Neural cell (in vitro differentiated cells): ENCODE results near the gene GAB2. TPM values are rescaled to one million over a fixed set of nuclear protein-coding genes. Genes with fewer than 3 reads are reported as not detected.
"Not testable (repeated sequence)": the region's sequence is repeated elsewhere in the genome, so short reads cannot be mapped to it uniquely, and the experiment has no call there.

Experiments used
- H2AFZ ChIP-seq: fragments of 200-600, 300-800 bp; sonication (generic), shearing (Covaris generic); 2 replicates; pipeline ENCODE4 v1.6.0; 2014; ENCODE audit warnings: low read depth, mild to moderate bottlenecking, antibody characterized with exemption, low read length, moderate library complexity
- H3F3A ChIP-seq: fragments of 200-600 bp; shearing (Covaris generic); 2 replicates; pipeline ENCODE4 v1.6.1; 2016; ENCODE audit warnings: mild to moderate bottlenecking, moderate library complexity, mixed read lengths, antibody characterized with exemption, low read length; ENCODE audit not compliant: insufficient read depth, poor library complexity, severe bottlenecking
- H3K27ac ChIP-seq: fragments of 200-600, 300-800 bp; sonication (generic), shearing (Covaris generic); 2 replicates; pipeline ENCODE4 v1.5.1; 2014; ENCODE audit warnings: mild to moderate bottlenecking, low read length, moderate library complexity
- H3K27me3 ChIP-seq: fragments of 300-800, 200-600 bp; sonication (generic), shearing (Covaris generic); 2 replicates; pipeline ENCODE4 v1.6.0; 2014; ENCODE audit warnings: mild to moderate bottlenecking, low read depth, low read length, moderate library complexity; ENCODE audit not compliant: insufficient read depth
- H3K36me3 ChIP-seq: fragments of 300-800, 200-600 bp; sonication (generic), shearing (Covaris generic); 2 replicates; pipeline ENCODE4 v1.5.1; 2014; ENCODE audit warnings: mild to moderate bottlenecking, antibody characterized with exemption, low read length, moderate library complexity; ENCODE audit not compliant: insufficient read depth
- H3K4me2 ChIP-seq: fragments of 300-800, 200-600 bp; sonication (generic), shearing (Covaris generic); 2 replicates; pipeline ENCODE4 v1.6.0; 2014; ENCODE audit warnings: mild to moderate bottlenecking, low read length
- H3K4me3 ChIP-seq: fragments of 300-800, 200-600 bp; sonication (generic), shearing (Covaris generic); 2 replicates; pipeline ENCODE4 v1.5.1; 2014; ENCODE audit warnings: mild to moderate bottlenecking, low read length, moderate library complexity
- H3K79me2 ChIP-seq: fragments of 200-600 bp; shearing (Covaris generic); replicated peaks from 2 replicates; pipeline ENCODE4 v1.6.0; 2014; ENCODE audit warnings: mild to moderate bottlenecking, low read length, moderate library complexity; ENCODE audit not compliant: insufficient read depth
- H3K9ac ChIP-seq: fragments of 300-800, 200-600 bp; sonication (generic), shearing (Covaris generic); 2 replicates; pipeline ENCODE4 v1.6.1; 2016; ENCODE audit warnings: mild to moderate bottlenecking, low read length, mixed read lengths
- H3K9me2 ChIP-seq: fragments of 200-600 bp; shearing (Covaris generic); 2 replicates; pipeline ENCODE4 v1.6.1; 2016; ENCODE audit warnings: mild to moderate bottlenecking, low read length, mixed read lengths; ENCODE audit not compliant: insufficient read depth
- H3K9me3 ChIP-seq: fragments of 200-600, 300-800 bp; sonication (generic), shearing (Covaris generic); 2 replicates; pipeline ENCODE4 v1.6.1; 2016; ENCODE audit warnings: mild to moderate bottlenecking, mixed run types, low read length, moderate library complexity, mixed read lengths
- H4K20me1 ChIP-seq: fragments of 200-600 bp; shearing (Covaris generic); 2 replicates; pipeline ENCODE4 v1.6.1; 2016; ENCODE audit warnings: mild to moderate bottlenecking, mixed run types; ENCODE audit not compliant: insufficient read depth
- EP300 ChIP-seq: fragments of 450-650 bp; conservative IDR thresholded peaks from 2 replicates; pipeline ENCODE4 v1.6.1; 2014; ENCODE audit warnings: antibody characterized with exemption, mild to moderate bottlenecking, moderate library complexity; ENCODE audit not compliant: poor library complexity, severe bottlenecking
- EZH2 ChIP-seq: fragments of 200-600, 300-800 bp; shearing (Covaris generic), sonication (generic); IDR thresholded peaks from 2 replicates; pipeline ENCODE4 v1.6.1; 2014; ENCODE audit warnings: antibody characterized with exemption, low read length, borderline replicate concordance, mild to moderate bottlenecking; ENCODE audit not compliant: insufficient read depth, poor library complexity, severe bottlenecking
- MXI1 ChIP-seq: fragments of 450-650 bp; conservative IDR thresholded peaks from 2 replicates; pipeline ENCODE4 v1.6.1; 2014; ENCODE audit warnings: antibody characterized with exemption, mild to moderate bottlenecking; ENCODE audit not compliant: poor library complexity, severe bottlenecking
- POLR2AphosphoS5 ChIP-seq: IDR thresholded peaks from 2 replicates; pipeline ENCODE4 v1.6.1; 2012
- RAD21 ChIP-seq: fragments of 450-650 bp; conservative IDR thresholded peaks from 2 replicates; pipeline ENCODE4 v1.6.1; 2014; ENCODE audit warnings: antibody characterized with exemption, mild to moderate bottlenecking, moderate library complexity
- SMC3 ChIP-seq: fragments of 450-650 bp; conservative IDR thresholded peaks from 2 replicates; pipeline ENCODE4 v1.6.1; 2014; ENCODE audit warnings: antibody characterized with exemption, mild to moderate bottlenecking, moderate library complexity; ENCODE audit not compliant: poor library complexity
- TAF1 ChIP-seq: IDR thresholded peaks from 2 replicates; pipeline ENCODE4 v1.6.1; 2012; ENCODE audit warnings: low read depth
- polyA plus RNA-seq: library from polyadenylated mRNA; depleted of rRNA; stranded (reverse); fragments of >200 nt; gene quantifications from 2 replicates; pipeline ENCODE4 v1.2.3, GENCODE V29; 2014
- TF ChIP-seq, protein P1 (sequence below): fragments of 450-650 bp; IDR thresholded peaks from 2 replicates; pipeline ENCODE4 v1.5.1; 2014; ENCODE audit warnings: antibody characterized with exemption, mild to moderate bottlenecking, moderate library complexity; ENCODE audit not compliant: poor library complexity, severe bottlenecking
- TF ChIP-seq, protein P2 (sequence below): IDR thresholded peaks from 2 replicates; pipeline ENCODE4 v1.6.1; 2012; ENCODE audit warnings: borderline replicate concordance

Gene GAB2
- polyA plus RNA-seq, 1 donor from 2014 or later = 21.9 TPM

DNA sequence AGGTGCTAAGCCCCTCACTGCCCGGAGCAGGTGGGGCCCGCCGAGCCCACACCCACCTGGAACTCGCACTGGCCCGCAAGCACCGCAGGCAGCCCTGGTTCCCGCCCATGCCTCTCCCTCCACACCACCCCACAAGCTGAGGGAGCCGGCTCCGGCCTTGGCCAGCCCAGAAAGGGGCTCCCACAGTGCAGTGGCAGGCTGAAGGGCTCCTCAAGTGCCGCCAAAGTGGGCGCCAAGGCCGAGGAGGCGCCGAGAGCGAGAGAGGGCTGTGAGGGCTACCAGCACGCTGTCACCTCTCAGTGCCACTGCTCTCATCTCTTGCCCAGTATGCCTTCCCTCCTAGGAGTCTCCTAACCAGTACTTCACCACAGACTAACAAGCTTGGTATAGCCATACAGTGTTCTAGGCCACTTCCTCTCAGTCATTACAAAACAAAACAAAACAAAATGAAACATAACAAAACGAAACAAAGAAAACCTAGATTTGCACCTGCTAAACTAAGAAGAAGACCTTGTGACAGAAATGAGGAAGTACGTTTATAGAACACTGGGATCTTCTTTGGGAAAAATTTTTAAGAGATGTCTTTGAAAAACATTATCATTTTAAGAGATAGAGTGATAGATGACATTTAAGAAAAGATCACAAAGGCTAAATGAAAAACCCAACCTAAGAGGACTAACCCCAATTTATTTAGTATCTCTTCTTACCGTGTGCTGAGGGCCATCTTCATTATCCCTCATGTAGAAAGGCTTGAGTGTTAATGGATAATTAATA, 47.7 kb upstream of the GAB2 start:
- Histone ChIP-seq H3K36me3 (no peaks in the 10 kb centered on the region), H4K20me1 (no peaks in the 10 kb centered on the region), H3K27me3 (no peaks in the 10 kb centered on the region), H3K9me2 (no peaks in the 10 kb centered on the region), H3K9me3 (no peaks in the 10 kb centered on the region), H3K4me3 (no peak overlapping the region), H2AFZ (no peak overlapping the region), H3K4me2 (no peak overlapping the region), H3F3A (no peaks in the 10 kb centered on the region), H3K9ac (no peak overlapping the region), H3K27ac (no peak overlapping the region), H3K79me2 (no peaks in the 10 kb centered on the region)
- TF ChIP-seq, protein P1, sequence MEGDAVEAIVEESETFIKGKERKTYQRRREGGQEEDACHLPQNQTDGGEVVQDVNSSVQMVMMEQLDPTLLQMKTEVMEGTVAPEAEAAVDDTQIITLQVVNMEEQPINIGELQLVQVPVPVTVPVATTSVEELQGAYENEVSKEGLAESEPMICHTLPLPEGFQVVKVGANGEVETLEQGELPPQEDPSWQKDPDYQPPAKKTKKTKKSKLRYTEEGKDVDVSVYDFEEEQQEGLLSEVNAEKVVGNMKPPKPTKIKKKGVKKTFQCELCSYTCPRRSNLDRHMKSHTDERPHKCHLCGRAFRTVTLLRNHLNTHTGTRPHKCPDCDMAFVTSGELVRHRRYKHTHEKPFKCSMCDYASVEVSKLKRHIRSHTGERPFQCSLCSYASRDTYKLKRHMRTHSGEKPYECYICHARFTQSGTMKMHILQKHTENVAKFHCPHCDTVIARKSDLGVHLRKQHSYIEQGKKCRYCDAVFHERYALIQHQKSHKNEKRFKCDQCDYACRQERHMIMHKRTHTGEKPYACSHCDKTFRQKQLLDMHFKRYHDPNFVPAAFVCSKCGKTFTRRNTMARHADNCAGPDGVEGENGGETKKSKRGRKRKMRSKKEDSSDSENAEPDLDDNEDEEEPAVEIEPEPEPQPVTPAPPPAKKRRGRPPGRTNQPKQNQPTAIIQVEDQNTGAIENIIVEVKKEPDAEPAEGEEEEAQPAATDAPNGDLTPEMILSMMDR = no peak
- TF ChIP-seq RAD21 (no peak), MXI1 (no peak), EP300 (no peak), SMC3 (no peak), POLR2AphosphoS5 (no peak), EZH2 (no peak), TAF1 (no peak)
- TF ChIP-seq, protein P2, sequence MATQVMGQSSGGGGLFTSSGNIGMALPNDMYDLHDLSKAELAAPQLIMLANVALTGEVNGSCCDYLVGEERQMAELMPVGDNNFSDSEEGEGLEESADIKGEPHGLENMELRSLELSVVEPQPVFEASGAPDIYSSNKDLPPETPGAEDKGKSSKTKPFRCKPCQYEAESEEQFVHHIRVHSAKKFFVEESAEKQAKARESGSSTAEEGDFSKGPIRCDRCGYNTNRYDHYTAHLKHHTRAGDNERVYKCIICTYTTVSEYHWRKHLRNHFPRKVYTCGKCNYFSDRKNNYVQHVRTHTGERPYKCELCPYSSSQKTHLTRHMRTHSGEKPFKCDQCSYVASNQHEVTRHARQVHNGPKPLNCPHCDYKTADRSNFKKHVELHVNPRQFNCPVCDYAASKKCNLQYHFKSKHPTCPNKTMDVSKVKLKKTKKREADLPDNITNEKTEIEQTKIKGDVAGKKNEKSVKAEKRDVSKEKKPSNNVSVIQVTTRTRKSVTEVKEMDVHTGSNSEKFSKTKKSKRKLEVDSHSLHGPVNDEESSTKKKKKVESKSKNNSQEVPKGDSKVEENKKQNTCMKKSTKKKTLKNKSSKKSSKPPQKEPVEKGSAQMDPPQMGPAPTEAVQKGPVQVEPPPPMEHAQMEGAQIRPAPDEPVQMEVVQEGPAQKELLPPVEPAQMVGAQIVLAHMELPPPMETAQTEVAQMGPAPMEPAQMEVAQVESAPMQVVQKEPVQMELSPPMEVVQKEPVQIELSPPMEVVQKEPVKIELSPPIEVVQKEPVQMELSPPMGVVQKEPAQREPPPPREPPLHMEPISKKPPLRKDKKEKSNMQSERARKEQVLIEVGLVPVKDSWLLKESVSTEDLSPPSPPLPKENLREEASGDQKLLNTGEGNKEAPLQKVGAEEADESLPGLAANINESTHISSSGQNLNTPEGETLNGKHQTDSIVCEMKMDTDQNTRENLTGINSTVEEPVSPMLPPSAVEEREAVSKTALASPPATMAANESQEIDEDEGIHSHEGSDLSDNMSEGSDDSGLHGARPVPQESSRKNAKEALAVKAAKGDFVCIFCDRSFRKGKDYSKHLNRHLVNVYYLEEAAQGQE = no peak

GRCh38 chr11:78464787-78465168, 47.2 kb upstream of the GAB2 start:
- not testable (repeated sequence) for H3K27ac ChIP-seq, H4K20me1 ChIP-seq, H3K9me3 ChIP-seq, H3K4me3 ChIP-seq, H3K9ac ChIP-seq, H3K9me2 ChIP-seq, H3F3A ChIP-seq, H3K27me3 ChIP-seq, H3K79me2 ChIP-seq, H3K36me3 ChIP-seq, H2AFZ ChIP-seq, H3K4me2 ChIP-seq
